Caki2 (cell line): ENCODE data around the gene IL15RA. TPM values are rescaled to one million over a fixed set of nuclear protein-coding genes. Genes with fewer than 3 reads are reported as not detected.
"Not testable (repeated sequence)": the region's sequence is repeated elsewhere in the genome, so short reads cannot be mapped to it uniquely, and the experiment has no call there.

Experiments used
- DNase-seq: peaks from one replicate; pipeline ENCODE4 v3.0.0-alpha.2; 2015; ENCODE audit warnings: low read depth
- in situ Hi-C: cut with HindIII; loops from 2 replicates; pipeline ENCODE4 v1.10.0; 2016; ENCODE audit warnings: low sequenced_read_pairs, low pct_unique_long_range_greater_than_20kb, mixed read lengths
- total RNA-seq: library from RNA; depleted of rRNA; stranded (reverse); fragments of >200 nt; shearing (Covaris generic); gene quantifications from 2 replicates; pipeline ENCODE4 v1.2.3, GENCODE V29; 2014; ENCODE audit warnings: low replicate concordance

The IL15RA gene
- total RNA-seq, 1 experiment from 2014 or later, result 20.9 TPM

- in situ Hi-C loops, result no loop called here
These were observed 552 bp downstream of the IL15RA start for GRCh38 chr10:5976512-5977470.

GRCh38 chr10:5975641-5976473 lies 1.5 kb downstream of the IL15RA start:
- no peak for DNase-seq
- in situ Hi-C loops, result no loop called here

More at GRCh38 chr10:5976512-5977470, 552 bp downstream of the IL15RA start:
- peak; percentile 65 for DNase-seq

GRCh38 chr10:5973069-5973468 lies 4.3 kb downstream of the IL15RA start:
- in situ Hi-C loops, result no loop called here

GRCh38 chr10:5971886-5972285 lies 5.5 kb downstream of the IL15RA start:
- in situ Hi-C loops, result no loop called here
- no peak for DNase-seq

More at GRCh38 chr10:5973069-5973468, 4.3 kb downstream of the IL15RA start:
- DNase-seq, result no peak

- no peak for DNase-seq
- in situ Hi-C loops, result no loop called here
These were observed 6.0 kb downstream of the IL15RA start for GRCh38 chr10:5971315-5971832.

GRCh38 chr10:5970527-5970926 lies 6.8 kb downstream of the IL15RA start:
- in situ Hi-C loops, result no loop called here
- no peak for DNase-seq

GRCh38 chr10:5970066-5970465 lies 7.3 kb downstream of the IL15RA start:
- in situ Hi-C loops, result no loop called here
- DNase-seq, result no peak

- DNase-seq, result no peak
- in situ Hi-C loops, result no loop called here
These were observed 8.5 kb downstream of the IL15RA start for GRCh38 chr10:5968681-5969453.

- in situ Hi-C loops, result no loop called here
- no peak for DNase-seq
These were observed 9.2 kb downstream of the IL15RA start for GRCh38 chr10:5968037-5968680.

GRCh38 chr10:5965266-5965665 lies 12.1 kb downstream of the IL15RA start:
- DNase-seq, result peak; percentile 81
- in situ Hi-C loops, result no loop called here

- in situ Hi-C loops, result no loop called here
- peak; percentile 34 for DNase-seq
These were observed 12.6 kb downstream of the IL15RA start for GRCh38 chr10:5964736-5965135.

GRCh38 chr10:5963591-5963990 lies 13.8 kb downstream of the IL15RA start:
- DNase-seq, result no peak
- in situ Hi-C loops, result no loop called here

- in situ Hi-C loops, result no loop called here
- no peak for DNase-seq
These were observed 14.3 kb downstream of the IL15RA start for GRCh38 chr10:5963071-5963470.

- DNase-seq, in situ Hi-C loops: not testable (repeated sequence)
These were observed 14.9 kb downstream of the IL15RA start for GRCh38 chr10:5962358-5962940.

- in situ Hi-C loops, result no loop called here
- no peak for DNase-seq
These were observed 15.8 kb downstream of the IL15RA start for GRCh38 chr10:5961405-5962100.

GRCh38 chr10:5960973-5961275 lies 16.4 kb downstream of the IL15RA start:
- in situ Hi-C loops, DNase-seq: not testable (repeated sequence)
